PC-3 (cell line): Measurements from ENCODE around the gene C11orf91.

Experiments used
- EZH2 ChIP-seq: fragments of 300-600 bp; sonication (generic); IDR thresholded peaks from one replicate; pipeline ENCODE4 v1.6.1; 2017; ENCODE audit warnings: antibody characterized with exemption, mild to moderate bottlenecking, low read length; ENCODE audit not compliant: unreplicated experiment
- EZH2phosphoT487 ChIP-seq: fragments of 300-600 bp; sonication (generic); IDR thresholded peaks from 2 replicates; pipeline ENCODE4 v1.6.1; 2018; ENCODE audit warnings: mild to moderate bottlenecking, antibody characterized with exemption, low read length, borderline replicate concordance
- TF ChIP-seq, protein P1 (sequence below): fragments of 300-600 bp; sonication (generic); conservative IDR thresholded peaks from 2 replicates; pipeline ENCODE4 v1.5.1; 2017; ENCODE audit warnings: antibody characterized with exemption, low read depth, mild to moderate bottlenecking, low read length

- TF ChIP-seq, protein P1, sequence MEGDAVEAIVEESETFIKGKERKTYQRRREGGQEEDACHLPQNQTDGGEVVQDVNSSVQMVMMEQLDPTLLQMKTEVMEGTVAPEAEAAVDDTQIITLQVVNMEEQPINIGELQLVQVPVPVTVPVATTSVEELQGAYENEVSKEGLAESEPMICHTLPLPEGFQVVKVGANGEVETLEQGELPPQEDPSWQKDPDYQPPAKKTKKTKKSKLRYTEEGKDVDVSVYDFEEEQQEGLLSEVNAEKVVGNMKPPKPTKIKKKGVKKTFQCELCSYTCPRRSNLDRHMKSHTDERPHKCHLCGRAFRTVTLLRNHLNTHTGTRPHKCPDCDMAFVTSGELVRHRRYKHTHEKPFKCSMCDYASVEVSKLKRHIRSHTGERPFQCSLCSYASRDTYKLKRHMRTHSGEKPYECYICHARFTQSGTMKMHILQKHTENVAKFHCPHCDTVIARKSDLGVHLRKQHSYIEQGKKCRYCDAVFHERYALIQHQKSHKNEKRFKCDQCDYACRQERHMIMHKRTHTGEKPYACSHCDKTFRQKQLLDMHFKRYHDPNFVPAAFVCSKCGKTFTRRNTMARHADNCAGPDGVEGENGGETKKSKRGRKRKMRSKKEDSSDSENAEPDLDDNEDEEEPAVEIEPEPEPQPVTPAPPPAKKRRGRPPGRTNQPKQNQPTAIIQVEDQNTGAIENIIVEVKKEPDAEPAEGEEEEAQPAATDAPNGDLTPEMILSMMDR = no peak
- no peak for TF ChIP-seq EZH2
- TF ChIP-seq EZH2phosphoT487 = no peak
Observed at GRCh38 chr11:33669598-33670249, 30.9 kb downstream of the C11orf91 start.
